Vagina (tissue), 2 donors: ENCODE results near the gene ZNF248.

Experiments
- POLR2A ChIP-seq, 2 donors: fragments of 450-650 bp; IDR thresholded peaks; one replicate each; pipeline ENCODE4 v1.6.1; 2017; ENCODE audit warnings: antibody characterized with exemption in 2 of 2, mild to moderate bottlenecking in 2 of 2, moderate library complexity in 2 of 2
- POLR2AphosphoS5 ChIP-seq, 2 donors: sonication (generic); formaldehyde crosslinking; IDR thresholded peaks; one replicate each; pipeline ENCODE4 v1.9.0; 2017; ENCODE audit warnings: antibody characterized with exemption in 2 of 2, mild to moderate bottlenecking in 2 of 2, low read depth in 1 of 2; ENCODE audit not compliant: insufficient read depth in 1 of 2
- TF ChIP-seq, protein P1 (sequence below), 3 experiments: fragments of 450-650 bp in 2 of 3; fragments of 200-600 bp in 1 of 3; sonication (generic) in 1 of 3; IDR thresholded peaks; one replicate each; pipeline ENCODE4 v1.5.1; 2017 to 2019; ENCODE audit warnings: antibody characterized with exemption in 3 of 3, mild to moderate bottlenecking in 2 of 3, moderate library complexity in 2 of 3

DNA sequence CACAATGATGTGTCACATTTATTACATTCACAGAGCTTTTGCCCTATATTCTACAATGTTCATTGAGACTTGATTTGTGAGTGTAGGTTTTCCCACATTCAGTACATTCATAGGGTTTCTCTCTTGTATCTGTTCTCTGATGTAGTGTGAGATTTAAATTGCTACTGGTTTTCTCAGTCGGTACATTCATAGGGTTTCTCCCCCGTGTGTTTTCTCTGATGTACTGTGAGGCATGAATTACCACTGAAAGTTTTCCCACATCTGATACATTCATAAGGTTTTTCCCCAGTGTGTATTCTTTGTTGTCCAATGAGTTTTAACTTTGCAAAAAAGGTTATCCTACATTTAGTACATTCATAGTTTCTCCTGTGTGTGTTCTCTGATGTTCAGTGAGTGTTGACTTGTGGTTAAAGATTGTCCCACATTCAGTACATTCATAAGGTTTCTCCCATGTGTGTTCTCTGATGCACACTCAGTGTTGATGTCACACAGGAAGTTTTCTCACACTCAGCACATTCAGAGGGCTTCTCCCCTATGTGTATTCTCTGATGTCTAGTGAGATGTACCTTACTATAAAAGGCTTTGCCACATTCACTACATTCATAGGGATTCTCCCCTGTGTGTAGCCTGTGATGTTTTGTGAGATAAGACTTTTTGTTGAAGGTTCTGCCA, 63.0 kb downstream of the ZNF248 start:
- TF ChIP-seq, protein P1, sequence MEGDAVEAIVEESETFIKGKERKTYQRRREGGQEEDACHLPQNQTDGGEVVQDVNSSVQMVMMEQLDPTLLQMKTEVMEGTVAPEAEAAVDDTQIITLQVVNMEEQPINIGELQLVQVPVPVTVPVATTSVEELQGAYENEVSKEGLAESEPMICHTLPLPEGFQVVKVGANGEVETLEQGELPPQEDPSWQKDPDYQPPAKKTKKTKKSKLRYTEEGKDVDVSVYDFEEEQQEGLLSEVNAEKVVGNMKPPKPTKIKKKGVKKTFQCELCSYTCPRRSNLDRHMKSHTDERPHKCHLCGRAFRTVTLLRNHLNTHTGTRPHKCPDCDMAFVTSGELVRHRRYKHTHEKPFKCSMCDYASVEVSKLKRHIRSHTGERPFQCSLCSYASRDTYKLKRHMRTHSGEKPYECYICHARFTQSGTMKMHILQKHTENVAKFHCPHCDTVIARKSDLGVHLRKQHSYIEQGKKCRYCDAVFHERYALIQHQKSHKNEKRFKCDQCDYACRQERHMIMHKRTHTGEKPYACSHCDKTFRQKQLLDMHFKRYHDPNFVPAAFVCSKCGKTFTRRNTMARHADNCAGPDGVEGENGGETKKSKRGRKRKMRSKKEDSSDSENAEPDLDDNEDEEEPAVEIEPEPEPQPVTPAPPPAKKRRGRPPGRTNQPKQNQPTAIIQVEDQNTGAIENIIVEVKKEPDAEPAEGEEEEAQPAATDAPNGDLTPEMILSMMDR (IDR thresholded peaks at IDR 0.05), result no peak
- TF ChIP-seq POLR2A (IDR thresholded peaks at IDR 0.05) (no peak), POLR2AphosphoS5 (IDR thresholded peaks at IDR 0.05; ENCODE audit: insufficient read depth in 1 of 2, low read depth in 1 of 2) (no peak)
